ENCODE measurements around the gene ELF2. TPM values are rescaled to one million over a fixed set of nuclear protein-coding genes. Genes with fewer than 3 reads are reported as not detected.
"Not testable (repeated sequence)": the region's sequence is repeated elsewhere in the genome, so short reads cannot be mapped to it uniquely, and the experiment has no call there.

ELF2 gene
- polyA plus RNA-seq, 10 donors, result 36.0 to 56.8 (median 48.3) TPM

GRCh38 chr4:139189417-139189749 is 12.4 kb upstream of the ELF2 start:
- DNase-seq, result no peak

- peak in 1 of 3 donors; percentile 19 for DNase-seq
Measured at GRCh38 chr4:139188648-139189416, 11.8 kb upstream of the ELF2 start.

- DNase-seq, result peak in 1 of 3 donors; percentile 32
Measured at GRCh38 chr4:139184129-139184528, 7.1 kb upstream of the ELF2 start.

- DNase-seq, result peak; percentile 96 to 97 (median 97)
Measured at GRCh38 chr4:139177869-139178619, 1.0 kb upstream of the ELF2 start.

- DNase-seq, result peak; percentile 74 to 92 (median 79)
Measured at GRCh38 chr4:139176302-139177048, 543 bp downstream of the ELF2 start.

GRCh38 chr4:139175646-139176301 is 1.2 kb downstream of the ELF2 start:
- DNase-seq, result no peak

GRCh38 chr4:139171876-139172691 is 4.9 kb downstream of the ELF2 start:
- peak in 2 of 3 donors; percentile 66 to 84 for DNase-seq

- no peak for DNase-seq
Measured at GRCh38 chr4:139170932-139171331, 6.1 kb downstream of the ELF2 start.

GRCh38 chr4:139167774-139168444 is 9.1 kb downstream of the ELF2 start:
- DNase-seq, result peak; percentile 9 to 24 (median 10)

GRCh38 chr4:139164731-139165130 is 12.3 kb downstream of the ELF2 start:
- DNase-seq, result no peak

GRCh38 chr4:139163806-139164206 is 13.2 kb downstream of the ELF2 start:
- no peak for DNase-seq

GRCh38 chr4:139157977-139158376 is 19.0 kb downstream of the ELF2 start:
- DNase-seq, result not testable (repeated sequence)

- no peak for DNase-seq
Measured at GRCh38 chr4:139154952-139155557, 22.0 kb downstream of the ELF2 start.

GRCh38 chr4:139154538-139154937 is 22.5 kb downstream of the ELF2 start:
- no peak for DNase-seq

GRCh38 chr4:139154134-139154421 is 22.9 kb downstream of the ELF2 start:
- no peak for DNase-seq

GRCh38 chr4:139153411-139154133 is 23.4 kb downstream of the ELF2 start:
- peak in 1 of 3 donors; percentile 7 for DNase-seq

- DNase-seq, result no peak
Measured at GRCh38 chr4:139152249-139152648, 24.8 kb downstream of the ELF2 start.

GRCh38 chr4:139146926-139147629 is 29.9 kb downstream of the ELF2 start:
- DNase-seq, result no peak

- no peak for DNase-seq
Measured at GRCh38 chr4:139145552-139145932, 31.5 kb downstream of the ELF2 start.

Data from muscle of back (tissue), 11 donors.